ENCODE measurements around the gene HERC2. TPM values are rescaled to one million over a fixed set of nuclear protein-coding genes. Genes with fewer than 3 reads are reported as not detected.

Gene HERC2
- total and polyA plus RNA-seq, 4 donors = 17.9 to 76.0 (median 39.8) TPM

GRCh38 chr15:28273468-28273867 lies 48.5 kb downstream of the HERC2 start:
- H3K4me3 ChIP-seq = no peak overlapping the region
- peaks cover 24 to 29% (median 27%) of the 10 kb centered on the region in 4 donors for H3K36me3 ChIP-seq (ENCODE audit: control insufficient read depth in 4 of 4, insufficient read depth in 4 of 4, low read length in 4 of 4)
- no peak overlapping the region for H3K9ac ChIP-seq (ENCODE audit: insufficient read depth in 1 of 2, low read length in 2 of 2)
- H3K27me3 ChIP-seq (ENCODE audit: control insufficient read depth in 3 of 3, insufficient read depth in 3 of 3, low read length in 2 of 3) = no peaks in the 10 kb centered on the region
- no peak overlapping the region for H3K27ac ChIP-seq (ENCODE audit: low read depth in 1 of 2, low read length in 1 of 2)
- WGBS, 2 donors = 59 to 62% methylated on average over 5 of the region's 5 CpGs
- ATAC-seq (ENCODE audit: insufficient read depth, low FRiP score) (no peak), DNase-seq (peak in 2 of 3 donors; percentile 12 to 23)
- no peak for TF ChIP-seq CTCF (IDR thresholded peaks at IDR 0.05; ENCODE audit: control extremely low read depth, extremely low read depth)
- no peaks in the 10 kb centered on the region for H3K4me1 ChIP-seq (ENCODE audit: control insufficient read depth in 5 of 5, insufficient read depth in 5 of 5, low read length in 5 of 5)
- no peaks in the 10 kb centered on the region for H3K9me3 ChIP-seq (ENCODE audit: control insufficient read depth in 4 of 4, insufficient read depth in 3 of 4, low read length in 3 of 4)

GRCh38 chr15:28272587-28272986 lies 49.4 kb downstream of the HERC2 start:
- TF ChIP-seq CTCF (IDR thresholded peaks at IDR 0.05; ENCODE audit: control extremely low read depth, extremely low read depth) = no peak
- Histone ChIP-seq H3K36me3 (ENCODE audit: control insufficient read depth in 4 of 4, insufficient read depth in 4 of 4, low read length in 4 of 4) (peaks cover 32 to 37% (median 34%) of the 10 kb centered on the region in 4 donors), H3K4me1 (ENCODE audit: control insufficient read depth in 5 of 5, insufficient read depth in 5 of 5, low read length in 5 of 5) (no peaks in the 10 kb centered on the region), H3K27ac (ENCODE audit: low read depth in 1 of 2, low read length in 1 of 2) (no peak overlapping the region), H3K9me3 (ENCODE audit: control insufficient read depth in 4 of 4, insufficient read depth in 3 of 4, low read length in 3 of 4) (no peaks in the 10 kb centered on the region), H3K27me3 (ENCODE audit: control insufficient read depth in 3 of 3, insufficient read depth in 3 of 3, low read length in 2 of 3) (no peaks in the 10 kb centered on the region), H3K9ac (ENCODE audit: insufficient read depth in 1 of 2, low read length in 2 of 2) (no peak overlapping the region), H3K4me3 (no peak overlapping the region)
- DNase-seq (no peak), ATAC-seq (ENCODE audit: insufficient read depth, low FRiP score) (no peak)
- whole genome bisulfite sequencing, 2 donors = 95% methylated on average over 8 of the region's 8 CpGs

- no peak for TF ChIP-seq CTCF (IDR thresholded peaks at IDR 0.05; ENCODE audit: control extremely low read depth, extremely low read depth)
- DNase-seq (no peak), ATAC-seq (ENCODE audit: insufficient read depth, low FRiP score) (no peak)
- WGBS, 2 donors = 96 to 98% methylated on average over 15 of the region's 15 CpGs
- Histone ChIP-seq H3K4me3 (no peak overlapping the region), H3K4me1 (ENCODE audit: control insufficient read depth in 5 of 5, insufficient read depth in 5 of 5, low read length in 5 of 5) (no peaks in the 10 kb centered on the region), H3K27me3 (ENCODE audit: control insufficient read depth in 3 of 3, insufficient read depth in 3 of 3, low read length in 2 of 3) (no peaks in the 10 kb centered on the region), H3K36me3 (ENCODE audit: control insufficient read depth in 4 of 4, insufficient read depth in 4 of 4, low read length in 4 of 4) (peaks cover 34 to 40% (median 37%) of the 10 kb centered on the region in 4 donors), H3K27ac (ENCODE audit: low read depth in 1 of 2, low read length in 1 of 2) (no peak overlapping the region), H3K9ac (ENCODE audit: insufficient read depth in 1 of 2, low read length in 2 of 2) (no peak overlapping the region), H3K9me3 (ENCODE audit: control insufficient read depth in 4 of 4, insufficient read depth in 3 of 4, low read length in 3 of 4) (no peaks in the 10 kb centered on the region)
These were observed 50.2 kb downstream of the HERC2 start for GRCh38 chr15:28271697-28272260.

GRCh38 chr15:28269097-28269496 lies 52.9 kb downstream of the HERC2 start:
- Histone ChIP-seq H3K9ac (ENCODE audit: insufficient read depth in 1 of 2, low read length in 2 of 2) (no peak overlapping the region), H3K9me3 (ENCODE audit: control insufficient read depth in 4 of 4, insufficient read depth in 3 of 4, low read length in 3 of 4) (no peaks in the 10 kb centered on the region), H3K27ac (ENCODE audit: low read depth in 1 of 2, low read length in 1 of 2) (no peak overlapping the region), H3K4me3 (no peak overlapping the region), H3K4me1 (ENCODE audit: control insufficient read depth in 5 of 5, insufficient read depth in 5 of 5, low read length in 5 of 5) (no peaks in the 10 kb centered on the region), H3K36me3 (ENCODE audit: control insufficient read depth in 4 of 4, insufficient read depth in 4 of 4, low read length in 4 of 4) (peaks cover 41 to 53% (median 43%) of the 10 kb centered on the region in 4 donors), H3K27me3 (ENCODE audit: control insufficient read depth in 3 of 3, insufficient read depth in 3 of 3, low read length in 2 of 3) (no peaks in the 10 kb centered on the region)
- no peak for ATAC-seq (ENCODE audit: insufficient read depth, low FRiP score)
- DNase-seq = no peak
- WGBS, 2 donors = 89 to 91% methylated on average over 8 of the region's 8 CpGs
- TF ChIP-seq CTCF (IDR thresholded peaks at IDR 0.05; ENCODE audit: control extremely low read depth, extremely low read depth) = no peak
